Activated T-cell treated with anti-CD3 and anti-CD28 coated beads, Interleukin-2, amount 50 U/mL, for 72 hours (primary cell): ENCODE results near the gene CRHBP. TPM values are rescaled to one million over a fixed set of nuclear protein-coding genes. Genes with fewer than 3 reads are reported as not detected.
"Not testable (repeated sequence)": the region's sequence is repeated elsewhere in the genome, so short reads cannot be mapped to it uniquely, and the experiment has no call there.

Experiments
- ATAC-seq, 2 donors: fragments of 150-1000 bp; cut with Tn5 transposase; replicated peaks in 1 of 2; 2 replicates each; pipeline ENCODE4 v1.10.0; 2021; ENCODE audit warnings: moderate library complexity in 2 of 2, mild to moderate bottlenecking in 1 of 2
- DNase-seq, 2 donors: peaks; one replicate each; pipeline ENCODE4 v3.0.0; 2021 to 2022; ENCODE audit warnings: mixed read lengths in 1 of 2
- H3K27ac Mint-ChIP-seq: one replicate; pipeline ENCODE4 v1.8.0; 2022; ENCODE audit warnings: mild to moderate bottlenecking, moderate library complexity, mixed read lengths
- H3K27me3 Mint-ChIP-seq: one replicate; pipeline ENCODE4 v1.8.0; 2022; ENCODE audit warnings: low read depth, mixed read lengths
- H3K36me3 Mint-ChIP-seq, 2 donors: one replicate each; pipeline ENCODE4 v1.8.0; 2022; ENCODE audit warnings: mixed read lengths in 2 of 2, mild to moderate bottlenecking in 1 of 2; ENCODE audit not compliant: insufficient read depth in 2 of 2
- H3K4me1 Mint-ChIP-seq: one replicate; pipeline ENCODE4 v1.8.0; 2022; ENCODE audit warnings: low read depth, mixed read lengths
- H3K4me3 Mint-ChIP-seq, 2 donors: one replicate each; pipeline ENCODE4 v1.8.0; 2022; ENCODE audit warnings: mild to moderate bottlenecking in 2 of 2, mixed read lengths in 2 of 2, moderate library complexity in 2 of 2
- H3K9me3 Mint-ChIP-seq, 2 donors: one replicate each; pipeline ENCODE4 v1.8.0; 2022; ENCODE audit warnings: mixed read lengths in 2 of 2
- total RNA-seq, 2 donors: library from RNA; stranded (reverse); gene quantifications; one replicate each; pipeline ENCODE4 v1.2.3, GENCODE V29; 2022

Gene CRHBP
- total RNA-seq, 2 donors from 2014 or later, result 0.26 to 0.67 TPM

DNA sequence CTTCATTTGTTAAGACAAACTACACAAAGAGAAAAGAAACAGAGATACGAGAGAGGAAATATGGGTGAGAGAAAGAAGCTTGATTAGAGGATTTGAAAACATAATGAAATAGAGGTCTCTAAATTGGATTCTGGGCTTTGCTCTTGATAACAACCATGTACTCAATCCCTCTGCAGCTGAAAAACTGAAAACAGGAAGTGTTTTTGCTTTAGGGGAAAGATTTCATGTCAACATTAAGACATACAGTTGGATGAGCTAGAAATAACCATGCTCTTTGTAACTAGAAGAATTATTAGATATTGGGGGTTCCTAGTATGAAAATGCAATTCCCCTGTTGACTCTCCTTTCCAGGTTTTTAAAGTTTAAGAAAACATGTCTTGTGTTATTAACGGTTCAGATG lies 21.9 kb downstream of the CRHBP start:
- Mint-ChIP-seq H3K36me3 (no peaks in the 10 kb centered on the region), H3K4me3 (no peak overlapping the region), H3K27ac (no peak overlapping the region), H3K27me3 (peaks cover 10% of the 10 kb centered on the region), H3K4me1 (no peaks in the 10 kb centered on the region), H3K9me3 (no peaks in the 10 kb centered on the region)
- DNase-seq (no peak), ATAC-seq (no peak)

DNA sequence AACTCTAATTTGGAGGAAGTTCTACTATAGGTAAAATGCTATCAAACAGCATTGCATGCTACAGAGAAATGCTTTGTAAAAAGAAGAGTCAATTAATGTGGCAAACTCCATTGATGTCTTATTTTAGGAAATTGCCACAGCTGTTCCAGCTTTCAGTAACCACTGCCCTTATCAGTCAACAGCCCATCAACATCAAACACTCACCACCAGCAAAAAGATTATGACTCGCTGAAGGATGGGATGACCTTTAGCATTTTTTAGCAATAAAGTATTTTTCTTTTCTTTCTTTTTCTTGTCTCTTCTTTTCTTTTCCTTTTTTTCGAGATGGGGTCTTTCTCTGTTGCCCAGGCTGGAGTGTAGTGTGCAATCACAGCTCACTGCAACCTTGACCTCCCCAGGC lies 26.0 kb downstream of the CRHBP start:
- Mint-ChIP-seq H3K36me3 (no peaks in the 10 kb centered on the region), H3K4me1 (no peaks in the 10 kb centered on the region), H3K4me3 (no peak overlapping the region), H3K27me3 (peaks cover 7% of the 10 kb centered on the region), H3K9me3 (no peaks in the 10 kb centered on the region), H3K27ac (no peak overlapping the region)
- DNase-seq (no peak), ATAC-seq (peak in 1 of 2 donors; percentile 23)

DNA sequence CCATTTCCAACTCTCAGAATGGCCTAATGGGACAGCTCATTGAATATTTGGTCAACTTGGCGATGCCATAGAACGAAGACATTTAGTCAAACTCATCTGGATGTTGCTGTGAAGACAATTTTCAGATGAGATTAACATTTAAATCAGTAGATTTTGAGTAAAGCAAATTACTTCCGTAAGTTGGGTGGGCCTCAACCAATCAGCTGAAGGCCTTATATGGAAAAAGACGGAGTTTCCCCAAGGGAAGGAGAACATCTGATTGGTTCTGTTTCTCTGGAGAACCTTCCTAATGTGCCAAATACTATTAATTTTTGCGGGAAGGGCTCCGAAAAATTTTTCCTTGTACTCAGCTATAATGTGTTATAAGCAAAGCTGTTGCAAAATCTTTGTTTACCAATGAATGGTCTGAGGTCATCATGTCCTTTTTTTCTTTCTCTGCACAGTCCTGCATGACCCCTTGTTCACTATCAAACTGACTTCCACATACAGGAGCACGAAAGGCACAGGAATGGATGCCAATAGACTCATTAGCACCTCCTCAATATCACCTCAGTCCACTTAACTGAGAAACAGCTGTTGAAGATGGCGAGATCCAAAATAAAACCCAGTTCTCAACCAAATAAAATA lies 27.8 kb downstream of the CRHBP start:
- H3K4me3 Mint-ChIP-seq, result no peak overlapping the region
- no peaks in the 10 kb centered on the region for H3K4me1 Mint-ChIP-seq
- no peak overlapping the region for H3K27ac Mint-ChIP-seq
- H3K9me3 Mint-ChIP-seq, result no peaks in the 10 kb centered on the region
- peaks cover 7% of the 10 kb centered on the region for H3K27me3 Mint-ChIP-seq
- DNase-seq (no peak), ATAC-seq (no peak)
- H3K36me3 Mint-ChIP-seq, result no peaks in the 10 kb centered on the region

DNA sequence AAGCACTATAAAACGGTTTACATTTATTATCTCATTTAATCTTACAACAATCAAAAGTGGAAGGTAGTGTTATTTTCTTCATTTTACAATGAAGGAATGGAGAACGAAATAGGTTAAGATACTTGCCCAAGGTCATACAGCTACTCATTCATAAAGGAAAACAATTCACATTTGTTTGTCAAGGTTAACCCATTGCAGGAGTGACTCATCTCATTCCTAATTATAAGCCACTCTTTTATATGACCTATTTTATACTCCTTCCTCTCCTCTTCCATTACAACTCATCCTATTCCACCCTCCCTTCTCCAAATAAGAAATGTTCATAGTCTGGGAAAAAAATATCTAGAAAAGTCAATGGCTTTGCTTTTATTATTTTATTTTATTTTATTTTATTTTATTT lies 29.6 kb downstream of the CRHBP start:
- Mint-ChIP-seq H3K4me3 (no peak overlapping the region), H3K9me3 (no peaks in the 10 kb centered on the region), H3K27me3 (peaks cover 7% of the 10 kb centered on the region), H3K27ac (no peak overlapping the region), H3K4me1 (no peaks in the 10 kb centered on the region), H3K36me3 (no peaks in the 10 kb centered on the region)
- DNase-seq (no peak), ATAC-seq (no peak)

DNA sequence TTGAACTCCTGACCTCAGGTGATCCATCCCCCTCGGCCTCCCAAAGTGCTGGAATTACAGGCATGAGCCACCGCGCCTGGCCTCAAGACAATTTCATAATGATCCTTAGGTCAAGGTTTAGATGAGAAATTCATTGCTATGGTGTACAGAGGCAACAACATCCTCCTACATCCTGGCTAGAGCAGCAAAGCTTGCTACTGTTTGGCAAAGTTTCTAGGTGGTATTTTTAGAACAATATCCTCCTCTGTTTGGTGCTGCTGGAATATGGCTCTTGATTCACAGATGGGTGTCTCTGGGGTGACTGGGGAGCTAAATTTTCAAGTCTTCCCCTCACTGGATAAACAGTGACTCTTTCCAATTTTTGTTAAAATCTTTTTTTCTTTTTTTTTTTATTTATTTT lies 30.6 kb downstream of the CRHBP start:
- H3K27me3 Mint-ChIP-seq, result peaks cover 7% of the 10 kb centered on the region
- H3K27ac Mint-ChIP-seq, result no peak overlapping the region
- ATAC-seq, result no peak
- H3K4me3 Mint-ChIP-seq, result no peak overlapping the region
- DNase-seq, result no peak
- no peaks in the 10 kb centered on the region for H3K36me3 Mint-ChIP-seq
- H3K4me1 Mint-ChIP-seq, result no peaks in the 10 kb centered on the region
- H3K9me3 Mint-ChIP-seq, result no peaks in the 10 kb centered on the region

DNA sequence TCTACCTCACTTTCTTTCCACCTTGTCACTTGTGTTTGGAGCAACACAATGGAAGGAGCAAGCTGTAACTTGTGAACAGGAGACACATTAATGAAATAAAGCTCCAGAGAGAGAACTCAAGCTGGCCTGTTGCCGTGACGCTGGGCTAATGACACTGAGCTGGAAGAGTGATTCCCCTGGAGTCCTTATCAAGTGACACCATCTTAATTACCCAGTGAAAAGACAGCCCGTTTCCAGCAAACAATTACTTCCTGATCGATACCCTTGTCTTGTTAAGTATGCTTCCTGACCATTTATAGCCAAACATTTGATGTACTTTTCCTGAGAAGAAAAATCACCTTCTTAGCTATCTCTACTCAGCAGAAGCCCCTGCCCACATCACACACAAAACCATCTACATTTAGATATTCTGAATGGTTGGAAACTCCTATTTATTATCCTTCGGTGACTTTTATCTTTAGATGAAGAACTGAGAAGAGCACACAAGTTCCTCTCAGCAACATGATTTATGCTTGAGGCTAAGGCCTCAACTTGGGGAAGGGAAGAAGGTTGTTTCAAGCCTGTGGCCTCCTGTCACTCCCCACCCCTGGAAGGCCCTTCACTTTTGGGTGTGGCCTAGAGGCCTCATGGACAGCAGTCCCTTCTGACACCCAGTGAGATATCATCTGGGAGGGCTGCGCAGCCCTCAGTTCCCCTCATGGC lies 34.1 kb downstream of the CRHBP start:
- H3K27ac Mint-ChIP-seq, result no peak overlapping the region

DNA sequence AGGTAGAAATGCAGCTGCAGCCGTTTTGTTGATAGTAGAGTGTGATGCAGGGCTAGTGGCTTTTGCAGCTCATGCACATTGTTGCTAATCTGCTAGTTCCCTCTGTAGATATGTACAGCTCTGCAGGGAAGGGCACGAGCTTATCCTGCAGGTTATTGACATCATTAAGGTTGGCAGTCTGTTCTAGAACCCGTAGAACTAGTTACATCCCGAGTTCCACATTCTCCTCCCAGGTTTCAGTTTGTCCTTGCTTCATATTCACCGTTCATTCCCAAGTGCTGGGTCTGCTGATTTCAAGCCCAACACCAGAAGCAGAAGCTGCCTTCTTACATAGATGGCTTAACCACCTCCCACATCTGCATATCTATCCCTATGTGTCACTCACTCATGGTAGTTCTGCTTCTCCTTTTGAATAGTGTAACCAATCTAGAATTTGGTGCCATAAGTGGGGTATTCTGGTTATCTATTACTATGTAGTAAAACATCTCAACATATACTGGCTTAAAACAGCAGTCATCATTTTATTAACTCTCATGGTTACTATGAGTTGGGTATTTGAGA lies 38.1 kb downstream of the CRHBP start:
- DNase-seq, result no peak
- peaks cover 4% of the 10 kb centered on the region for H3K4me1 Mint-ChIP-seq
- H3K36me3 Mint-ChIP-seq, result no peaks in the 10 kb centered on the region
- ATAC-seq, result no peak
- no peak overlapping the region for H3K4me3 Mint-ChIP-seq
- peaks cover under 1% of the 10 kb centered on the region for H3K27me3 Mint-ChIP-seq
- H3K9me3 Mint-ChIP-seq, result no peaks in the 10 kb centered on the region
- no peak overlapping the region for H3K27ac Mint-ChIP-seq

More for the DNA sequence above, 34.1 kb downstream of the CRHBP start:
- no peak overlapping the region for H3K4me3 Mint-ChIP-seq
- no peaks in the 10 kb centered on the region for H3K9me3 Mint-ChIP-seq
- no peaks in the 10 kb centered on the region for H3K4me1 Mint-ChIP-seq
- no peak for DNase-seq
- H3K36me3 Mint-ChIP-seq, result no peaks in the 10 kb centered on the region
- H3K27me3 Mint-ChIP-seq, result peaks cover 6% of the 10 kb centered on the region
- no peak for ATAC-seq

DNA sequence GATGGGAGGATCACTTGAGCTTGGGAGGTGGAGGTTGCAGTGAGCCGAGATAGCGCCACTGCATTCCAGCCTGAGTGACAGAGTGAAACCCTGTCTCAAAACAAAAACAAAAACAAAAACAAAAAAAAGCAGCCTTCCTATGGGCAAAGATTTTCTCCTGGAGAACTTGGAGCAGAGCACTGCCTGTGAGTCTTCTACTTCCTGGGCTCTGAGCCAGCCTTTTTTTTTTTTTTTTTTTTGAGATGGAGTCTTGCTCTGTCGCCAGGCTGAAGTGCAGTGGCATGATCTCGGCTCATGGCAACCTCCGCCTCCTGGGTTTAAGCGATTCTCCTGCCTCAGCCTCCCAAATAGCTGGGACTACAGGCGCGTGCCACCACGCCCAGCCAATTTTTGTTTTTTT lies 40.6 kb downstream of the CRHBP start:
- H3K4me1 Mint-ChIP-seq, H3K4me3 Mint-ChIP-seq, H3K36me3 Mint-ChIP-seq, H3K9me3 Mint-ChIP-seq, ATAC-seq, H3K27ac Mint-ChIP-seq, DNase-seq: not testable (repeated sequence)
- peaks cover 11% of the 10 kb centered on the region for H3K27me3 Mint-ChIP-seq

DNA sequence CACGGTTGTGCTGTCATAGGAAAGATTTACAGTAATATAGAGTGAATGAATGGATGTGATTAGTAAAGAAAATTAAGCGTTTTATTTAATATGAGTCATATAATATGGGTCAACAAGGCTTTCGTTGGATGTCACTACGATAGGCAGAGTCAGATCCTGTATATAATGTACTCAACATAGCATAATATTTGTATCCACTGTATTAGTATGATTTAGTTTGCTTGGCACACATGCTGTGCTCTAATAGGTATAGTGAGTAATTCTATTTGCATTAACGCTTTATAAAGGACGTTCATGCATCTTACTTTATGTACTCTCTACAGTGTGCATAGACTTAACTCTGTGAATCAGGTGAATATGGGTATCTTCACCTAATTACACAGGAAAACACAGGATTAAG lies 41.5 kb downstream of the CRHBP start:
- peaks cover 11% of the 10 kb centered on the region for H3K27me3 Mint-ChIP-seq
- no peak for DNase-seq

DNA sequence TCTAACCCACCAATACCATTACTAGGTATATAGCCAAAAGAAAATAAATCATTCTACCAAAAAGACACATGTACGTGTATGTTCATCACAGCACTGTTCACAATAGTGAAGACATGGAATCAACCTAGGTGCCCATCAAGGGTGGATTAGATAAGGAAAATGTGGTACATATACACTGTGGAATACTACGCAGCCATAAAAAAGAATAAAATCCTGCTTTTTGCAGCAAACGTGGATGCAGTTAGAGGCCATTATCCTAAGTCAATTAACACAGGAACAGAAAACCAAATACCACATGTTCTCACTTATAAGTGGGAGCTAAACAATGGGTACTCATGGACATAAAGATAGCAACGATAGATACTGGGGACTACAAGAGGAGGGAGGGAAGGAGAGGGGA lies 45.4 kb downstream of the CRHBP start:
- peaks cover 11% of the 10 kb centered on the region for H3K27me3 Mint-ChIP-seq
- DNase-seq, H3K36me3 Mint-ChIP-seq, H3K4me3 Mint-ChIP-seq, H3K27ac Mint-ChIP-seq, H3K9me3 Mint-ChIP-seq, H3K4me1 Mint-ChIP-seq, ATAC-seq: not testable (repeated sequence)

More for the DNA sequence above, 41.5 kb downstream of the CRHBP start:
- H3K4me1 Mint-ChIP-seq, result peaks cover 4% of the 10 kb centered on the region
- ATAC-seq, result no peak
- no peaks in the 10 kb centered on the region for H3K9me3 Mint-ChIP-seq
- no peak overlapping the region for H3K4me3 Mint-ChIP-seq
- H3K36me3 Mint-ChIP-seq, result no peaks in the 10 kb centered on the region
- no peak overlapping the region for H3K27ac Mint-ChIP-seq

DNA sequence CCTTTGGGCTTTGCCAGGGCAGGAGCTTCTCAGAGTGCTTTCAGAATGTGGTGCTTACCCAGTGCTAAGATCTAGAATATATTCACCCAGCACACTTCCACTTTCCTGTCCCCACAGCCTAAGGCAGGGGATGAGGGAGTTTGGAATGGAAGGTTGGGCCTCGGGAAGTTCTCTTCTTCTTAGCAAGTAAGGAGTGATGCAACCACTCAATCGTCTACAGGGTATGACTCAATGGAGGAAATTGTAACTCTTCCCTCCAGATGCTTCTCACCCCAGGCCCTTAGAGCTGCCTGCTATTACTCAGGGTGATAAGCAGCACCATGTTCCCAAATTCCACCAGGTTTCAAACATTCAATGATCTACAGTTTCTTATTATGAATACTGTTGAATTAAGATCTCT lies 46.6 kb downstream of the CRHBP start:
- ATAC-seq (no peak), DNase-seq (no peak)
- Mint-ChIP-seq H3K27me3 (peaks cover 18% of the 10 kb centered on the region), H3K4me1 (no peaks in the 10 kb centered on the region), H3K9me3 (no peaks in the 10 kb centered on the region), H3K4me3 (no peak overlapping the region), H3K36me3 (no peaks in the 10 kb centered on the region), H3K27ac (no peak overlapping the region)

DNA sequence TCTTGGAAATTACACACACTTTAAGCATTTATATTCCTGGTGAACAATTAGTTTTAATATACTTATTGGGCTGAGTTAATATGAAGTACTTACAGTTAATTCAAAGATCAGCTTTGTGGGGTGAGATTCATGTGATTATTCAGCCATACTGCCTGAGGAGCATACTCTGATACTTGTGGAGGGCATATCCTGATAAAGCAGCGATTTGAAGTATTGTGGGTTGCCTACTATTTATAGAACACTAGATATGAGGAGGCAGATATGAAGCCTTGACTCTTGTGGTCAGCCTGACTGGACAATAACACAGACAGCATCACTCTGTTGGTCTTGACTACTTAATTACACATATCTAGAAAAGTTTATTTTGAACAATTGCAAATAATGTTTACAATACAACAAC lies 50.4 kb downstream of the CRHBP start:
- DNase-seq (no peak), ATAC-seq (no peak)
- H3K27ac Mint-ChIP-seq, result no peak overlapping the region
- peaks cover 37% of the 10 kb centered on the region for H3K27me3 Mint-ChIP-seq
- H3K36me3 Mint-ChIP-seq, result no peaks in the 10 kb centered on the region
- no peak overlapping the region for H3K4me3 Mint-ChIP-seq
- no peaks in the 10 kb centered on the region for H3K9me3 Mint-ChIP-seq
- H3K4me1 Mint-ChIP-seq, result no peaks in the 10 kb centered on the region

DNA sequence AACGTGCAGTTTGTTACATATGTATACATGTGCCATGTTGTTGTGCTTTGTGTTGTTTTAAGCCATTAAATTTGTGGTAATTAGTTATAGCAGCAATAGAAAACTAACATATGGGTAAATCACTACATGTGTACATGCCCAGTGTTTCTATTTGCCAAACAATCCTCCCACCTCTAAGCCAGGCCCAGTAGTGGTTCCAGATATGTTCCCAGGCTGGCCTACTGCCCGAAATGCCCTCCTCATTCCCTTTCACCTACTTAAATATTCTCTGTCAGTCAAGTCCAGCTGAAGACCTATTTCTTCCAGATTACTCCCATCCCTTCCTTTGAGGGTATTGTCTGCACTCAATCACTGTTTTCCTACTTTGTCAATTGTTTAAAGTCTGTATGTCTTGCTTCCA lies 53.3 kb downstream of the CRHBP start:
- ATAC-seq, result no peak

DNA sequence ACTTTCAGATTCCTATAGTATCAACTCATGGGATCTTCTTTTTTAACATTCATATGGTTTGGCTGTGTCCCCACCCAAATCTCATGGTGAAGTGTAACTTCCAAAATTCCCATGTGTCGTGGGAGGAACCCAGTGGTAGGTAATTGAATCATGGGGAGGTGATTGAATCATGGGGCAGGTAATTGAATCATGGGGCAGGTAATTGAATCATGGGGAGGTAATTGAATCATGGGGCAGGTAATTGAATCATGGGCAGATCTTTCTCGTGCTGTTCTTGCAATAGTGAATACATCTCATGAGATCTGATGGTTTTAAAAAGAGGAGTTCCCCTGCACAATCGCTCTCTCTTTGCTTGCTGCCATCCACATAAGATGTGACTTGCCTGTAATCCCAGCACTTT lies 55.6 kb downstream of the CRHBP start:
- Mint-ChIP-seq H3K4me3 (no peak overlapping the region), H3K27me3 (peaks cover 38% of the 10 kb centered on the region)
- DNase-seq, result no peak

More for the DNA sequence above, 53.3 kb downstream of the CRHBP start:
- Mint-ChIP-seq H3K4me3 (no peak overlapping the region), H3K4me1 (no peaks in the 10 kb centered on the region), H3K27me3 (peaks cover 38% of the 10 kb centered on the region), H3K36me3 (no peaks in the 10 kb centered on the region), H3K27ac (no peak overlapping the region), H3K9me3 (no peaks in the 10 kb centered on the region)
- no peak for DNase-seq

More for the DNA sequence above, 55.6 kb downstream of the CRHBP start:
- peaks cover 9% of the 10 kb centered on the region for H3K4me1 Mint-ChIP-seq
- ATAC-seq, result no peak
- no peaks in the 10 kb centered on the region for H3K36me3 Mint-ChIP-seq
- no peak overlapping the region for H3K27ac Mint-ChIP-seq
- no peaks in the 10 kb centered on the region for H3K9me3 Mint-ChIP-seq
